ENCODE measurements around the gene FCSK. TPM values are rescaled to one million over a fixed set of nuclear protein-coding genes. Genes with fewer than 3 reads are reported as not detected.
"Not testable (repeated sequence)": the region's sequence is repeated elsewhere in the genome, so short reads cannot be mapped to it uniquely, and the experiment has no call there.

FCSK gene
- 8.4 TPM for polyA plus RNA-seq (2013, experiment 1 of 4)
- 7.1 TPM for polyA plus RNA-seq (2013, experiment 2 of 4)
- polyA plus RNA-seq (2013, experiment 3 of 4), result 5.4 TPM
- 8.5 TPM for polyA plus RNA-seq (2013, experiment 4 of 4)

- H3K9me3 ChIP-seq (ENCODE audit: control insufficient read depth, low read length), result no peaks in the 10 kb centered on the region
- peak within 1 kb of the TSS; percentile 92 for H3K27ac ChIP-seq (ENCODE audit: insufficient read depth, low read depth, low read length, poor library complexity, severe bottlenecking)
- H3K4me1 ChIP-seq (ENCODE audit: control insufficient read depth, insufficient read depth, low read length), result no peaks in the 10 kb centered on the region
- H3K27me3 ChIP-seq (ENCODE audit: control insufficient read depth, insufficient read depth, low read length, poor library complexity, severe bottlenecking), result no peaks in the 10 kb centered on the region
- 1% methylated on average over 66 to 67 of the region's 67 CpGs for WGBS, 2 experiments
- no peaks in the 10 kb centered on the region for H3K36me3 ChIP-seq (ENCODE audit: control insufficient read depth, insufficient read depth, low read length)
- peak within 1 kb of the TSS; percentile 70 for H3K4me3 ChIP-seq (ENCODE audit: insufficient read depth, low read depth, low read length)
Observed at GRCh38 chr16:70454222-70455034, at the start of gene FCSK. TSS of gene FCSK (plus strand) at chr16:70454595. CDS start at chr16:70463191, 8,596 bp downstream.

- not testable (repeated sequence) for H3K4me3 ChIP-seq (ENCODE audit: insufficient read depth, low read depth, low read length); H3K9me3 ChIP-seq (ENCODE audit: control insufficient read depth, low read length); H3K4me1 ChIP-seq (ENCODE audit: control insufficient read depth, insufficient read depth, low read length); H3K36me3 ChIP-seq (ENCODE audit: control insufficient read depth, insufficient read depth, low read length); H3K27me3 ChIP-seq (ENCODE audit: control insufficient read depth, insufficient read depth, low read length, poor library complexity, severe bottlenecking); H3K27ac ChIP-seq (ENCODE audit: insufficient read depth, low read depth, low read length, poor library complexity, severe bottlenecking)
- 90 to 93% methylated on average over 5 of the region's 5 CpGs for WGBS, 2 experiments
Observed at GRCh38 chr16:70406104-70406503, 48.3 kb upstream of the FCSK start.

GRCh38 chr16:70407811-70408274 is 46.6 kb upstream of the FCSK start:
- no peaks in the 10 kb centered on the region for H3K4me1 ChIP-seq (ENCODE audit: control insufficient read depth, insufficient read depth, low read length)
- no peaks in the 10 kb centered on the region for H3K27me3 ChIP-seq (ENCODE audit: control insufficient read depth, insufficient read depth, low read length, poor library complexity, severe bottlenecking)
- WGBS, 2 experiments, result 56 to 60% methylated on average over 10 of the region's 10 CpGs
- no peaks in the 10 kb centered on the region for H3K36me3 ChIP-seq (ENCODE audit: control insufficient read depth, insufficient read depth, low read length)
- H3K4me3 ChIP-seq (ENCODE audit: insufficient read depth, low read depth, low read length), result no peak overlapping the region
- H3K9me3 ChIP-seq (ENCODE audit: control insufficient read depth, low read length), result no peaks in the 10 kb centered on the region
- no peak overlapping the region for H3K27ac ChIP-seq (ENCODE audit: insufficient read depth, low read depth, low read length, poor library complexity, severe bottlenecking)

GRCh38 chr16:70410734-70411133 is 43.7 kb upstream of the FCSK start:
- Histone ChIP-seq H3K4me3 (ENCODE audit: insufficient read depth, low read depth, low read length) (no peak overlapping the region), H3K9me3 (ENCODE audit: control insufficient read depth, low read length) (no peaks in the 10 kb centered on the region), H3K27ac (ENCODE audit: insufficient read depth, low read depth, low read length, poor library complexity, severe bottlenecking) (no peak overlapping the region), H3K36me3 (ENCODE audit: control insufficient read depth, insufficient read depth, low read length) (no peaks in the 10 kb centered on the region), H3K27me3 (ENCODE audit: control insufficient read depth, insufficient read depth, low read length, poor library complexity, severe bottlenecking) (no peaks in the 10 kb centered on the region), H3K4me1 (ENCODE audit: control insufficient read depth, insufficient read depth, low read length) (no peaks in the 10 kb centered on the region)
- 96% methylated on average over 6 of the region's 6 CpGs for WGBS, 2 experiments

GRCh38 chr16:70412385-70412784 is 42.0 kb upstream of the FCSK start:
- Histone ChIP-seq H3K36me3 (ENCODE audit: control insufficient read depth, insufficient read depth, low read length) (no peaks in the 10 kb centered on the region), H3K4me3 (ENCODE audit: insufficient read depth, low read depth, low read length) (no peak overlapping the region)
- WGBS, 2 experiments, result 93 to 97% methylated on average over 8 of the region's 8 CpGs

GRCh38 chr16:70413572-70413971 is 40.8 kb upstream of the FCSK start:
- not testable (repeated sequence) for H3K4me3 ChIP-seq (ENCODE audit: insufficient read depth, low read depth, low read length); H3K9me3 ChIP-seq (ENCODE audit: control insufficient read depth, low read length); H3K27ac ChIP-seq (ENCODE audit: insufficient read depth, low read depth, low read length, poor library complexity, severe bottlenecking); H3K27me3 ChIP-seq (ENCODE audit: control insufficient read depth, insufficient read depth, low read length, poor library complexity, severe bottlenecking); H3K36me3 ChIP-seq (ENCODE audit: control insufficient read depth, insufficient read depth, low read length)
- peaks cover 13% of the 10 kb centered on the region for H3K4me1 ChIP-seq (ENCODE audit: control insufficient read depth, insufficient read depth, low read length)
- WGBS, 2 experiments, result 93 to 99% methylated on average over 4 of the region's 5 CpGs

More at GRCh38 chr16:70412385-70412784, 42.0 kb upstream of the FCSK start:
- Histone ChIP-seq H3K27me3 (ENCODE audit: control insufficient read depth, insufficient read depth, low read length, poor library complexity, severe bottlenecking) (no peaks in the 10 kb centered on the region), H3K9me3 (ENCODE audit: control insufficient read depth, low read length) (no peaks in the 10 kb centered on the region), H3K4me1 (ENCODE audit: control insufficient read depth, insufficient read depth, low read length) (peaks cover 3% of the 10 kb centered on the region), H3K27ac (ENCODE audit: insufficient read depth, low read depth, low read length, poor library complexity, severe bottlenecking) (no peak overlapping the region)

- H3K27me3 ChIP-seq (ENCODE audit: control insufficient read depth, insufficient read depth, low read length, poor library complexity, severe bottlenecking), result no peaks in the 10 kb centered on the region
- 91 to 92% methylated on average over 17 of the region's 17 CpGs for WGBS, 2 experiments
- H3K4me1 ChIP-seq (ENCODE audit: control insufficient read depth, insufficient read depth, low read length), result peaks cover 32% of the 10 kb centered on the region
- no peaks in the 10 kb centered on the region for H3K9me3 ChIP-seq (ENCODE audit: control insufficient read depth, low read length)
- no peak overlapping the region for H3K4me3 ChIP-seq (ENCODE audit: insufficient read depth, low read depth, low read length)
- no peaks in the 10 kb centered on the region for H3K36me3 ChIP-seq (ENCODE audit: control insufficient read depth, insufficient read depth, low read length)
- H3K27ac ChIP-seq (ENCODE audit: insufficient read depth, low read depth, low read length, poor library complexity, severe bottlenecking), result no peak overlapping the region
Observed at GRCh38 chr16:70416748-70417616, 37.4 kb upstream of the FCSK start.

GRCh38 chr16:70417661-70418060 is 36.7 kb upstream of the FCSK start:
- no peaks in the 10 kb centered on the region for H3K27me3 ChIP-seq (ENCODE audit: control insufficient read depth, insufficient read depth, low read length, poor library complexity, severe bottlenecking)
- H3K27ac ChIP-seq (ENCODE audit: insufficient read depth, low read depth, low read length, poor library complexity, severe bottlenecking), result no peak overlapping the region
- no peaks in the 10 kb centered on the region for H3K36me3 ChIP-seq (ENCODE audit: control insufficient read depth, insufficient read depth, low read length)
- WGBS, 2 experiments, result 91 to 93% methylated on average over 7 of the region's 7 CpGs
- no peak overlapping the region for H3K4me3 ChIP-seq (ENCODE audit: insufficient read depth, low read depth, low read length)
- no peaks in the 10 kb centered on the region for H3K9me3 ChIP-seq (ENCODE audit: control insufficient read depth, low read length)
- H3K4me1 ChIP-seq (ENCODE audit: control insufficient read depth, insufficient read depth, low read length), result peaks cover 32% of the 10 kb centered on the region

- 86 to 88% methylated on average over 13 of the region's 13 CpGs for WGBS, 2 experiments
- H3K36me3 ChIP-seq (ENCODE audit: control insufficient read depth, insufficient read depth, low read length), result no peaks in the 10 kb centered on the region
- no peaks in the 10 kb centered on the region for H3K9me3 ChIP-seq (ENCODE audit: control insufficient read depth, low read length)
- H3K27ac ChIP-seq (ENCODE audit: insufficient read depth, low read depth, low read length, poor library complexity, severe bottlenecking), result no peak overlapping the region
- no peaks in the 10 kb centered on the region for H3K27me3 ChIP-seq (ENCODE audit: control insufficient read depth, insufficient read depth, low read length, poor library complexity, severe bottlenecking)
- peaks cover 32% of the 10 kb centered on the region for H3K4me1 ChIP-seq (ENCODE audit: control insufficient read depth, insufficient read depth, low read length)
- no peak overlapping the region for H3K4me3 ChIP-seq (ENCODE audit: insufficient read depth, low read depth, low read length)
Observed at GRCh38 chr16:70418274-70418992, 36.0 kb upstream of the FCSK start.
